ENCODE data around the gene QPRT.
A peak's percentile ranks its signal among the peaks of the same experiment; 100 is the strongest.

DNA sequence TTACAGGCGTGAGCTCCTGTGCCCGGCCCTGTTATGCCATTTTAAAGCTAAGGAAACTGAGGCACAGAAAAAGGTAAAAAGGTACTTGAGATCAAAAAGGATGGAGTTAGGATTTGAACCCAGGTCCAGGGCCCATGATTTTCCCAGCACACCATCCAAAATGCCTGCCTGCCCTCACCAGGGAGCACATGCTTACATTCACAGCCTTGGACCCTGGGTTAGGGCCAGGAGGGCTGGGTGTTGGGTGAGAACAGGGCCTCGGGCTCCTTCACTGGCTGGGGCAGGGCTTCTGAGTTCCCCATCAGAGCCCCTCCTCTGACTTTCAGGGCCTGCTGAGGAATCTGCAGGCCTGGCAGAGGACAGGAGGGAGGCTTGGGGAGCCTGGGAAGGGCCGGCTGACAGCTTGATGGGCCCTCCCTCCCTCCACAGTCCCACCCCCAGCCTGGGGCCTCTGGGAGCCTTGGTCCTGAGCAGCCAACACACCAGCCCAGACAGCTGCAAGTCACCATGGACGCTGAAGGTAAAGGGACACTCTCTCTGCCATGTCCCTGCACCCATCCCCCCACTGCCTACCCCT, at the start of gene QPRT:
- TF ChIP-seq MAFK (IDR thresholded peaks at IDR 0.05; ENCODE audit: low read depth, low read length) (no peak), RAD21 (IDR thresholded peaks at IDR 0.05 in 1 of 2, conservative IDR thresholded peaks at IDR 0.05 in 1 of 2; ENCODE audit: low read depth in 2 of 2, low read length in 2 of 2) (no peak), KDM4A (IDR thresholded peaks at IDR 0.05; ENCODE audit: low read depth, low read length, severe bottlenecking) (no peak), CHD2 (IDR thresholded peaks at IDR 0.05; ENCODE audit: low read length) (no peak), EP300 (IDR thresholded peaks at IDR 0.05; ENCODE audit: borderline replicate concordance in 1 of 2, low read depth in 2 of 2, low read length in 2 of 2) (peak in 1 of 2 experiments; percentile 57; a peak in 1 of 3 replicates), SIN3A (conservative IDR thresholded peaks at IDR 0.05 in 1 of 2, IDR thresholded peaks at IDR 0.05 in 1 of 2; ENCODE audit: low read depth in 1 of 2, low read length in 2 of 2) (0 out of 4 replicates have a peak, but pooled peaks of 1 of the 2 experiments have one; percentile 83), TAF1 (IDR thresholded peaks at IDR 0.05; ENCODE audit: low read depth, low read length) (peak; percentile 64), RNF2 (IDR thresholded peaks at IDR 0.05; ENCODE audit: borderline replicate concordance, low read depth, low read length, missing control alignments, poor library complexity, severe bottlenecking) (no peak), CHD1 (IDR thresholded peaks at IDR 0.05; ENCODE audit: low read depth, low read length) (no peak), JUN (IDR thresholded peaks at IDR 0.05; ENCODE audit: low read depth, low read length) (no peak), TEAD4 (IDR thresholded peaks at IDR 0.05; ENCODE audit: low read depth, low read length) (no peak)
- TF ChIP-seq, protein P1, sequence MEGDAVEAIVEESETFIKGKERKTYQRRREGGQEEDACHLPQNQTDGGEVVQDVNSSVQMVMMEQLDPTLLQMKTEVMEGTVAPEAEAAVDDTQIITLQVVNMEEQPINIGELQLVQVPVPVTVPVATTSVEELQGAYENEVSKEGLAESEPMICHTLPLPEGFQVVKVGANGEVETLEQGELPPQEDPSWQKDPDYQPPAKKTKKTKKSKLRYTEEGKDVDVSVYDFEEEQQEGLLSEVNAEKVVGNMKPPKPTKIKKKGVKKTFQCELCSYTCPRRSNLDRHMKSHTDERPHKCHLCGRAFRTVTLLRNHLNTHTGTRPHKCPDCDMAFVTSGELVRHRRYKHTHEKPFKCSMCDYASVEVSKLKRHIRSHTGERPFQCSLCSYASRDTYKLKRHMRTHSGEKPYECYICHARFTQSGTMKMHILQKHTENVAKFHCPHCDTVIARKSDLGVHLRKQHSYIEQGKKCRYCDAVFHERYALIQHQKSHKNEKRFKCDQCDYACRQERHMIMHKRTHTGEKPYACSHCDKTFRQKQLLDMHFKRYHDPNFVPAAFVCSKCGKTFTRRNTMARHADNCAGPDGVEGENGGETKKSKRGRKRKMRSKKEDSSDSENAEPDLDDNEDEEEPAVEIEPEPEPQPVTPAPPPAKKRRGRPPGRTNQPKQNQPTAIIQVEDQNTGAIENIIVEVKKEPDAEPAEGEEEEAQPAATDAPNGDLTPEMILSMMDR (IDR thresholded peaks at IDR 0.05; ENCODE audit: control extremely low read depth in 1 of 3, insufficient read depth in 1 of 3, low read depth in 1 of 3, low read length in 3 of 3), result peak in 1 of 3 experiments; percentile 9; a peak in 1 of 4 replicates
- TF ChIP-seq, protein P2, sequence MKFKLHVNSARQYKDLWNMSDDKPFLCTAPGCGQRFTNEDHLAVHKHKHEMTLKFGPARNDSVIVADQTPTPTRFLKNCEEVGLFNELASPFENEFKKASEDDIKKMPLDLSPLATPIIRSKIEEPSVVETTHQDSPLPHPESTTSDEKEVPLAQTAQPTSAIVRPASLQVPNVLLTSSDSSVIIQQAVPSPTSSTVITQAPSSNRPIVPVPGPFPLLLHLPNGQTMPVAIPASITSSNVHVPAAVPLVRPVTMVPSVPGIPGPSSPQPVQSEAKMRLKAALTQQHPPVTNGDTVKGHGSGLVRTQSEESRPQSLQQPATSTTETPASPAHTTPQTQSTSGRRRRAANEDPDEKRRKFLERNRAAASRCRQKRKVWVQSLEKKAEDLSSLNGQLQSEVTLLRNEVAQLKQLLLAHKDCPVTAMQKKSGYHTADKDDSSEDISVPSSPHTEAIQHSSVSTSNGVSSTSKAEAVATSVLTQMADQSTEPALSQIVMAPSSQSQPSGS (IDR thresholded peaks at IDR 0.05; ENCODE audit: low read length), result no peak
